ENCODE measurements around the gene GAS7.

The GAS7 gene

DNA sequence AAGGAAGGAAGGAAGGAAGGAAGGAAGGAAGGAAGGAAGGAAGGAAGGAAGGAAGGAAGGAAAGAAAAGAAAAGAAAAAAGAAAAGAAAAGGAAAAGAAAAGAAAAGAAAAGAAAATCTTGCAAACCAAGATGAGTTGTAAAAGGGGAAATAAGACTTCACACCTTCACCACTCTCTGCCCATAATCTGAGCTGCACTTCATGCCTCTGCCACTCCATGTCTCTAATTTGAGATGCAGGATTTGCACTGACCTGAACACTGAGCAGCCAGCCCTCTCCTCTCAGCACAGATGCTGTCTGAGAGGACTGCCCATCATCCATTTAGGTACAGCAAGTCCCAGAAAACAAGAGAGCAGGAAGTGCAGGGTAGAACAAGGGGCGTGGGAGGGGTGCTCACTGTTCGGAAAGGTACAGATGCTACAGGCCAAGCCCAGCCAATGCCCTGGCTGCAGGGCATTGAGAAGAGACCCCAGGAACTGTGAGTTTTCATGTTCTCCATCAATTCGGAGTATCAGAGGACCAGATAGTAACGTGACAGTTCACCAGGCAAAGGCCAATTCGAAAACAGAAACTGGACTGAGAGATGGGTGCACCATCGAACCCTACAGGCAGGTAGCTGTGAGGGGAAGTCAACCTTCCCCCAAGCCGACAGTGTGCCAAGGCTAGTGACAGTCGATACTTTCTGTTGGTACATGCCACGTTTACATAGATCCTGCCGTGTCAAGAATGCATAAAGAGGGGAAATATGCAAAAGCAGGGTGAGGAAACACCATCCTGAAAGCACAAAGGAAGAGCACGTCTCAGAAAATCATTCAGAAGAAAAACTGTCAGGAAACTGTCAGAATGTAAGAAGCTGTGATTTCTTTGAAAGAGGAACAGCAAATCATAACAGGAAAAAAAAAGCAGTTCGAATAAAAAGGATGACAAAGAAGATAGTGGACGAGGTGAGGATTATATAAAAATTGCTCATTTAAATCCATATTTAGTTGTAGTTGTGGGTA is 151.3 kb downstream of the GAS7 start:
- DNase-seq (ENCODE audit: low read depth): no peak

DNA sequence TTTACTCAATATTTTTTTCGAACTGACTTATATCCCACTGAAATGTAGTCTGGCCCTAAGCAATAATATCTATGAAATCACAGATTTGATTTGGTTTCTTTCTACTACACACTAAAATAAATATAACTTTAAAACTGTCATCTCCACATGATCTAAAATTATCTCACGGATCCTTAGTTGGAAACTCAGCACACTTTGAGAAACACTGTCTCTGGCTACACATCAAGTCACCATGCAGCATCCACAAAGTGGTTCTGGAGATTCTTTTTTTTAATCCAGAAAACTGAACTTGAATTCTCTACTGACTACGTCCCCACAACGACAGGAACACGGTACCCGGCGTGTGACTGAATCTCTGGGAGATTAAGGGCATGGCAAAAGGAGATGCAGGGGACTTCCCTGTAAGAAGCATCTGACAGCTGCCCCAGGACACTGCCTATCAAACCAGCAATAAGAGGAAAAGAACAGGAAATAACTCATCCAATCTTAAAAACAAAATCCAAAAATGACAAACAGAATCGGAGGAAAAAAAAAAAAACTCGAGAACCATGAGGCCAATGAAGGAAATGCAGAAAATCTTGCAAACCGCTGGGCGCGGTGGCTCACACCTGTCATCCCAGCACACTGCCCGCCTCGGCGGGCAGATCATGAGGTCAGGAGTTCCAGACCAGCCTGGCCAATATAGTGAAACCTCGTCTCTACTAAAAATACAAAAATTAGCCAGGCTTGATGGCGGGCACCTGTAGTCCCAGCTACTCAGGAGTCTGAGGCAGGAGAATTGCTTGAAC is 152.3 kb downstream of the GAS7 start:
- no peak for DNase-seq (ENCODE audit: low read depth)

DNA sequence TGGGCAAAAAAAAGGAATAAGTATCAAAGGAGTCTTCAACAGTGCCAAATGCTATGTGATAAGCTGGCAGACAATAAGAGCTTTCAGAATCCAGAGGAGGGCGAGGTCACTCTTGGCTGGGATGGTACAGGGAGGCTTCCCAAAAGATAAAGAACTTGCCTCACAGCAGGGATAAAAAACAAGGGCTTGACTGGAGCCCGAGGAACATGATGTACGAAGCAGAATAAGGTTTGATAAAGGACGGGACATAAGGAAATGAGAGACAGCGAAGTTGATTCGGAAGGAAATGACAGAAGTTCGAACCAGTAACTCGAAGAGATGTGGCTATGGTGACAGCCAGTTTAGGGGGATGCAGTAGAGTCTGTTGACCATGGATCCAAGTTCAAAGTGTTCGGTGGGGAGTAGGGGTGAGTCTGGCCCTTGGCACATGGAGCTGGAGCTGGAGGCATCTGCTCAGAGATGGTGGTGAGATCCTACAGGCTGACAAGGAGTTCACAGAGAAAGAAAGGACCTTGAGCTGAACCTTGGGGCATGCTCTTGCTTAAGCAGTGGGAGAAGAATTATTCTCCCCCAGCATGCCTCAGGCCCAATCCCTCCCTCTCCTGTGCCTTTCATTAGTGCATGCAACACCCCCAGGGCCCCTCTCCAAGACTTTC is 155.7 kb downstream of the GAS7 start:
- no peak for DNase-seq (ENCODE audit: low read depth)

DNA sequence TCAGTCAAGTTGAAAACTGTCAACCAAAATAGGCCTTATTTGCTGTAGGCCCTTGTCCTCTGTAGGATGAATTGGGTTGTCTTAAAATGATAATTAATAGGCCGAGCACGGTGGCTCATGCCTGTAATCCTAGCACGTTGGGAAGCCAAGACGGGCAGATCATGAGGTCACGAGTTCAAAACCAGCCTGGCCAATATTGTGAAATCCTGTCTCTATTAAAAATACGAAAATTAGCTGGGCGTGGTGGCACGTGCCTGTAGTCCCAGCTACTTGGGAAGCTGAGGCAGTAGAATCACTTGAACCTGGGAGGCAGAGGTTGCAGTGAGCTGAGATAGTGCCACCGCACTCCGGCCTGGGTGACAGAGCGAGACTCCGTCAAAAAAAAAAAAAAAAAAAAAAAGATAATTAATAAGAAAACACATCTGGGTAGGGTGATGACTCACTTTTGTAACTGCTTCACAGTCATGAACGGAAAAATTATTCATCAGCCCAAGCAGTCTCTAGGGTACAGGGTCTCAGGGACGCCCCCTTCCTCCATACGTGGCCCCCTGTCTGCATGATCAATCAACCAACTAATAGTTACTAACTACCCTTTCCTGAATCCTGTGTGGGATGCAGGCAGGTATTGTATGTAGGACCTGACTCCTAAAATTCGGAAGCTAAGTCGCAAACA is 156.4 kb downstream of the GAS7 start:
- no peak for DNase-seq (ENCODE audit: low read depth)

DNA sequence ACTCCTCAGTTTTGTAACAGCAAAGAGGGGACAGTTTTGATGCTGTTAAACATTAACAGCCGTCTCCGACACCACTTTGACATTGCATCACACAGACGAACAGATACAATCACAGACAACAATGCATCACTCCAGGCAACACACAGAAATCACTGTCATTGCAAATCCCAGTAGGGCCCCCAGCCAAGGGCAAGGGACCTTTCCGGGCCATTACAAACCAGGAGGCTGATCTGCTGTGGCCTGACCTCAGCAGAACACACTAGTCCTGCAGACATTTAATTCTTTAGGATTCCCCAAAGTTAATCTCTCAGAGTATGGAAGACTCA is 157.2 kb downstream of the GAS7 start:
- DNase-seq (ENCODE audit: low read depth): no peak

DNA sequence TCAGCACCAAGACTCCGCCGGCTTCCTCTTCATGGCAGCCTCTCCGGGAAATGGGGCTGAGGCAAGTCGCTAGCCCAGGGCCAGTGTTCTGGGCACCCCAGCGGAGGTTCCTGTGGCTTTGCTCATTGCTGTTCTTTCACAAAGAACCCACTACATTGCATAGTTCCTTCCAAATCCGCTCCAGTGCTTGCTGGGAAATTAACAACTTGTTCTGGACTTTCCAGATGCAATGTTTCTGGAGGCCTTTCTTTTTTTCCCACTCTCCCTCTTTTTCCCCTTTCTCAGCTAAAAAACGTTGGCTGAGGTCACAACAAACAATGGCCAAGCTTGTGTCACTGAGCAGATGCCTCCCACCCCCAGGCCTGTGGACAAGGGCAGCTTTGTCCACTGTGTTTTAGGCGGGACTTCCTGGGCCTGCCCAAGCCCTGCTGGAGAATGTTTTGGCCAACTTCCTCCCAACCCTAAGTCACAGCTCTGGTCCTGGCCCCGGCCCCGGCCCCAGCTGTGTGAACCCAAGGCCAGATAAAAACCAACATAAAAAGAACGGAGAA is 161.8 kb downstream of the GAS7 start:
- no peak for DNase-seq (ENCODE audit: low read depth)

DNA sequence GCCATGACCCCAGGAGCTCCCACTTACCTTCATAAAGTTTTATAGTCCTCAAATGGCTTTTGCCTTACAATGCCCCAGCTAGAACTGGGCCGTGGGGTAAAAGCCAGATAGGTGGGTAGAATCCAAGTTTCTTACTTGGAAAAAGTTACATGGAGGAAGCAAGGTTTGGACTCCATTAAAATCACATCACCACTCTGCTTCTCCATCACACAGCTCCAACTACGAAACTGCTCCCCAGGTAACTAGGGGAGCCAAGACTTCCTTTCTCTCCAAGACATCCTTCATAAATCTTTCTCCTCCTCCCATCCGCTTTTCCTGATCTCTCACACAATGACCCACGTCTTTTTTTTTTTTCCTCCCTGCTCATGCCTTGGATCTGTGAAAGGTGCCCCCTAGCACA is 162.5 kb downstream of the GAS7 start:
- DNase-seq (ENCODE audit: low read depth): no peak

DNA sequence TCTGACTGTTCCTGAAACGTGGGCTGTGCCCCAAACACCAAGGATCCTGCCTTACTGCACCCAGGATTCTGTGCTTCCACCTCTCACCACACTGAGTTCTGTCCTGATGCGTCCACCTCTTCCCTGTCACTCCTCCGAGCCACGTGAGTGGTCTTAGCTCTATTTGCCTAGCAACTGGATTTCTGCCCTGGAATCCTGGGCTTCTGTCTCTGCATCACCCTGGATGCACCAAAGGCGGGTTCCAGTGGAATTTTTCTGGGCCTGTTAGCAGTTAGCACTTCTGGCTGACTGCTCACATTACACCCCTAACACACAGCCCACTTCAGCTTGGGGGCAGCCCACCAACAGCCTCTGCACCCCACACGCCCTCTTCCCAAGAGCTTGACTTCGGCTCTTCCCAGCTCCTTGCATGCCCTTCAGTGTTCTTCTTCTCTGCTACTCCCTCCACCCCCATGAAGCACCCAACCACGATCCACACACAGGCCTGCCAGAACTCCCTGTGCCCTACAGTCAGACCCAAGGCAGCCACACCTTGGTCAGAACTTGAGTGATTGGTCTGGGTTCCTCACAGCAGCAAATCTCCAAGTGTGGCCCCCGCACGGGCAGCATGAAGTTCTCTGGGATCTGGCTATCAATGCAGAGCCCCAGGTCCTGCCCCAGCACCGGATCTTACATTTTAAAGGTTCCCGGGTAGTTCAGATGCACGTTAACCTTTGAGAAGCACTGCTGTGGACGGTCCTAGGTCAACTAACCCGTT is 163.5 kb downstream of the GAS7 start:
- no peak for DNase-seq (ENCODE audit: low read depth)

DNA sequence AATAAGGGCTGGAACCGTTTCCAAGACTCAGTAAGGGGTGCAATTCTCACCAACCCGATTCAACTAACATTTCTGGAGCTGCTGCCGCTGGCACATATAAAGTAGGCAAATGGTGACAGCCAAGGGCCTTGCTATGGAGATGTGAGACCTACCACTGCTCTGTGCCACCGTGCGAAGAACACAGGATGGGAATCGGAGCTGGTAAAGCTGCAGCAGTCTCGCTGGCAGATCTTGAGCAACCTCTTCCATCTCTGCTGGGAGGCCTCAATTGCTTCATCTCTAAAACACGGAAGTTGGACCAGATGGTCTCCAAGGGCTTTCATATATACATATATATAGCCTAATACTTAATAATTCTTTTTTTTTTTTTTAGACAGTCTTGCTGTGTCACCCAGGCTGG is 164.4 kb downstream of the GAS7 start:
- DNase-seq (ENCODE audit: low read depth): no peak

DNA sequence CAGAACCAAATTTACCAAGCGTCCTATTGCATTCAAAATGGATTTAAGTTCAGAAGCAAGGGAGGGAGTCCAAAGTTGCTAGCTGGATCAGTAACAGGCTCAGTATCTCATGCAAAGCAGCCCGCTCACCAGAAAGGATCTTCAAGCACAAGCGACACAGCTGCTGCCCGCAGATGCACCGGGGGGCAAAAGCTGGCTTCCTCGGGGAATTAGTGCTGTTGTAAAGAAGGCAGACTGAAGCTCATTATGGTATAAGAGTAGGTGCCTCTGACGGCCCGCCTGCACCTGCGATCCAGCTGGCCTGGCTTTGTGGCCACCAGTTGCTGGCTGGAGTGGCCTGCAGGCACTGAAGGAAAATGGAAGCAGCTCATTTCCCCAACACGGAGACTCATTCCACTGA is 165.0 kb downstream of the GAS7 start:
- DNase-seq (ENCODE audit: low read depth): no peak

DNA sequence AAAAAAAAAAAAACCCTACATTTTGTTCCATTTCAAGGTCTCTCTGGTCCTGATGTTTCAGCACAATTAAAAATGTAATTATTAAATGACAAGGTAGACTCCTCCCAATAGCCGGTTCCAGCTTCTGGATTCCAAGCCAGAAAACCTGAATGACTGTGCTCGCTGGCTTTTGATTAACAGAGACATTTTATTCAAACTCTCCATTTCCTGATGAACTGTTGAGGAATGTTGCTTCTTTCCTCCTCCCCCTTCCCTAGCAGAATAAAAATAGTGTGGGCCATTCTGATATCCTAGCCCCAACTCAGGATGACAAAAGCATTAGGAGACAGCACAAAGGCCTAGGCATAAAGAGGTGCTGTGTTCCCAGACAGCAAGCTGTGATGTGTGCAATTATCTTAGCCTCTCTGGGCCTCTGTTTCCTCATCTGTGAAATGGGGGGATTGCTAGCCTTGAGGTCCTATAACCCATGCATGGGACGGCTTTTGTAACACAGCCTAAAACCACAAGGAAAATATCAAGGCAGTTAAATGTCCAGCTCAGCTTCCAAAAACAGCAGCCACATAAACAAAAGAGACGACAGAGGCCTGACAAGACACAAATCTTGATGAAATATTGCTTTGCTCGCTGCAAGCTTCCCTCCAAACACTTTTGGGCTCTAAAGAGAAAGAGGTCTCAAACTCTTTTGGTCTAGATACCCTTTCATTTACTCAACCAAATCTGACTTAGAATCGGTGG is 166.1 kb downstream of the GAS7 start:
- no peak for DNase-seq (ENCODE audit: low read depth)

DNA sequence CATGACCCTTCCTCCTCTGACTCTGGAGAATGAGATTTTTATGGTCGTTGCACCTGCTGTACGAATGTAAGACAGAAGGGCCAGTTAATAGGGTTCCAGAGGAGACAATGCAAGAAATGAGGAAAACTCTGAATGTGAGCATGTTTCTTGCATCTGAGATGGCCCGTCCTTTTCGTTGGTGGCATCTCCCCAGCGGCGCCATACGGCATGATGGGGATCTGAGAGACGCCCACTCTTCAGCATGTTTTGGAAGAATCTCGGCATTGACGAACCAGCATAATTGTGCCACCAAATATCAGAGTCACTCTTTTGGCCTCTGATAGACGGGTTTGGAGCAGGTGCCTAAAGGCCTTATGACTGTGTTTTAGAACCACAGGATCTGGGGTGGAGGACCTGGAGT is 166.8 kb downstream of the GAS7 start:
- DNase-seq (ENCODE audit: low read depth): no peak

DNA sequence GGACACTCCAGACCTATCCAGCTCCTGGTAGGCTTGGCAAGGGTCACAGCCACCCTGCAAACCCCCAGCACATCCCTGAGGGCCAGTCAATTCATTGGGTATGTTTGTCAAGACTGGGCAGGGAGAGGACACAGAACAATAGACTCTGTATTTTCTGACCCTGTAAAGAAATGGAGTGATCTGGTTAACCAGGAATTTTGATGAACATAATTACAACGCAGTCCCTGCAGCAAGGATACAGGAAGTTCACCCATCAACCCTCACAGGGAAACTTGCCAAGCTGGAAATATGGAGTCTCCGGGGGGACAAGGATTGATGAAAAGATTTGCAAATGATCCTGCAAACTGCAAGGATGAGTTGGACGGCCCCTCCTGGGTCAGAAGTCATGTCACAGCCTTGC is 167.3 kb downstream of the GAS7 start:
- no peak for DNase-seq (ENCODE audit: low read depth)

DNA sequence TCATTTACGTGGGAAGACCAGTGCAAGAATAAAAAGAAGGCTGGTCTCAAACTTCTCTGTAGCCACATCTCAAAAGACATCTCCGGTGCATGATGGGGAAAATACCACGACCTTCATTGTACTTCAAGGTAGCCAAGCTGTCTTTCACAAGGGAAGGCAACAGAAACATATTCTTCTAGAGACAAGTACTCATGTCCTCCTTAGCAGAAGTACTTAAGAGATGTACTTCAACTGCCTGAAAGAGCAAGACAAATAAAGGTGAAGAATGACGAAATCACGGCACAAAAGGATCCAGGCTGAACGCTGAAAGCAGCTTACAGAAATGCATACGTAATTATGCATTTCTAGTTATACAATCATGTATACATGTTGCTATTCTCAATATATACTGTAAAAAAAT is 169.3 kb downstream of the GAS7 start:
- no peak for DNase-seq (ENCODE audit: low read depth)

DNA sequence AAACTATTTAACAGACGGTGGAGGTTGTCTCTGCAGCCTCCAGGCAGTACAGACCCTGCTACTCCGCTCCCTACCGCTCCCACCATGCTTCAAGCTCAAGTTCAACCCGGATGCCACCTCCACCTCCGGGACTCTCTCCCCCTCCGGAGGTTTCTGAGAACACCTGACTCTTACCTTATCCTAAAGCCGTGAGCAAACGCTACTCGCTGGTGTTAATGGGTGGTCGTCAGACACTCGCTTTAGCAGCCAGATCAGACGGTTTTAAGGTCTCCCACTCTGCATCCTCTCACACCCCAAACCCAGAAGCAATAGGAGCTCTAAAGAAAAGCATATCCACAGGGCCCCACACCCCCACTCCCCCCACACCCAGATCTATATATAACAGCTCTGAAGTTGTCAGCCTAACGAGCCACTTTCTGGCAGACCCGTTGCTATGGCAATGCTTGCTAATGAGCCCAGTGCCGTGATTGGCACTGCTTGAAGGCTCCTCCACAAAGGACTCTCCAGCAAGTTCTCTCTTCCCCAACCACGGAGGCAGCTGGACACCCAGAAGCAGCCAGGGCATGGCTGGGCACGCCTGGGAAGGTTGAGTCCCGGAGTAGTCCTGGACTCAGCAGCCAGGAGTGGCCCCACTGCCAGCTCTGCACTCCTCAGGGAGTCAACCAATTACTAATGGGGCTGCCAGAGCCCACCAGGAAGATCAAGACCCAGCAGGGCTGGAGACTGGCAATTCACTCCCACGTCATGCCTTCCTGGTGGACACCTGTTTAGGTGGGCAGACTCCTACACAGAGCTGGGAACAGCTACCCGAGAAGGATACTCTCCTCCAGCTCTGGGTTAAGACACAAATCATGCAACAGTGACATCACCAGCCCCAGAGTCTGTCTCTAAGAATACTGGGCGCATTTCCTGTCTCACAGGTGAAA is 172.2 kb downstream of the GAS7 start:
- DNase-seq (ENCODE audit: low read depth): no peak

DNA sequence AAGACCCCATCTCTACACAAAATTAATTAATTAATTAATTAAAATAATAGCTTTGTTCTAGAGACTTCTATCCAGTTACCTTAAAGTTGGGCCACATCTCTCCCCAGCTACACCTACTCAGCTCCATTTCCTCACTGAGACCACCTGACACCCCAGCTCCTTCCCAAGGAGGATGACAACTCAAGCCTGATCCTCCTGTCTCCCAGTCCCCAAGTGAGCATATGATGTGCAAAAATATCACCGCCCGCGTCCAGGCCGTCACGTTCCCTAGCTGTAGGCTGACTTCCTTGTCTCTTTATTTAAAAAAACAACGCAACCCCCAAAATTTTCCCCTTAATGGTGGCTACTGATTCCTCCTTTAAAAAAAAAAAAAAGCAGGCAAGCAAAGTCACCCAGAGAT is 173.2 kb downstream of the GAS7 start:
- DNase-seq (ENCODE audit: low read depth): no peak

DNA sequence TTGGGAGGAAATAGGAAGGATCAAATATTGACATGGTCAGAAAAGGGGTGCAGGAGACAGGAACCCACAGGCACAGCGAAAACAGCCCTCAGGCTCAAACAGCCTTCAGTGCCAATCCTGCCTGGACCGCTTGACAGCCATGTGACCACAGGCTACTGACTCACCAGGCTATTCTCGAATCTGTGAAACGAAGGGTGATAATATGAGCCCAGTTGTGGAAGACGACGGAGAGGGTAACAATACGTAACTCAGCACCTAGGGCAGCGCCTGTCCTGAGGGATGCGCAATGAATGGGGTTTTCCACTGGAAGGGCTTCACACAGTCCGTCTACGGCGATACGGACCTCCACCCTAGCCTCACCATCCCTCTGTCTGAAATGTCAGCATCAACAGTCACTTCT is 176.0 kb downstream of the GAS7 start:
- no peak for DNase-seq (ENCODE audit: low read depth)

DNA sequence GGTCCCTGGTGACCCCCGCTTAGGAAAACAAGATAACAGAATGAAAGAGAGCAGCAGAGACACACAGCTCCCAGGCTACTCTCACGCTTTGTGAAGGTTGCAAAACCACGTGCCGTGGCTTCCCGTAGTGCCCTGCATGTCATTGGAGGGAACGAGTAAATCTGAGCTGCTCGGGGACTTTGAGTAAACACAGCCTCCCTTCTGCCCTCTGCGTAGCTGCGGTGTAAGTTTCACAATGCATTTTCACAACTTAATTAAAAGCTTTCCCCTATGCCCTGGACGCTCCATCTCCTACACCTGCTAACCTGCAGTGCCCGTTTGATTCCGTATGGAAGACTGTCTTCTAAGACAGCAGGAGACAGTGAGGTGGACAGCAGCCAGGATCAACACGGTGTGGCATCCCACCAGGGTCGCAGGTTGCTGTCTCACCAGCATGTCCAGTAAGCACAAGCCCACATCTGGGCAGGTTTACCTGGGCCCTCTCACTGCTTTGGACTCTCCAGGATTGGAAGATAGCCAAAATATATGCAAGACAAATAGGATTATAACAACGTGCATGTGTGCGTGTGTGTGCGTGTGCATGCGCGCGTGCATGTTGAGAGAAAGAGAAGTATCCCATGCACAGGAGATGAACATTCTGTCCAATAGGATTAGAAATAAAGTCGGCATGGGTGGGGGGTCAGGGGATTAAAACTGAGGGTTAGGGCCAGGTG is 177.0 kb downstream of the GAS7 start:
- DNase-seq (ENCODE audit: low read depth): no peak

DNA sequence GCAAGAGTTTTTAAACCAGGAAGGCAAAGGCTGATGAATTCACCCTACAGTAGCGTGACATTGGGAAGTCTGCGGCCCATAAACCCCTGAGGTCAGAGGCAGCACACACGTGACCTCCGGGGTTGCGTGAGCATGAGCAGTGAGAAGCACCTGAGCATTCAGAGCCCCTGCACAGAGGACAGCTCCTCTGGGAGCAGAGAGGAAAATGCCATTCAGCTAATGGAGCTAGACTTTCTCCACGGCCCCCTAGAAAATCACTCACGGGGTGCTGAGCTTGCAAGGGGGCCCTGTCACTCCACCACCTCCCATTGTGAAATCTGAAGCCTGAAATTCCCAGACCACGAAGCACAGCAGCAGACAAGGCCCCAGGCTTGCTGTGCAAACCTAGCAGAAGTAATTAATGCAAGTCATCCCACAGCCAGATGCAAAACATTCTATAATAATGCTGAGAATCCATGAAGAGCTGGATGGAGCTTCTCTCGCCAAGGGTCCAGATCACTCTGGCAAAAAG is 178.4 kb downstream of the GAS7 start:
- DNase-seq (ENCODE audit: low read depth): no peak
